HG03135 (cell line): Measurements from ENCODE around the gene ANKRD44.

Experiments
- ATAC-seq: cut with Tn5 transposase; IDR thresholded peaks from one replicate; pipeline ENCODE4 v1.9.1; 2021; ENCODE audit warnings: mild to moderate bottlenecking, moderate library complexity; ENCODE audit not compliant: unreplicated experiment

Gene ANKRD44

DNA sequence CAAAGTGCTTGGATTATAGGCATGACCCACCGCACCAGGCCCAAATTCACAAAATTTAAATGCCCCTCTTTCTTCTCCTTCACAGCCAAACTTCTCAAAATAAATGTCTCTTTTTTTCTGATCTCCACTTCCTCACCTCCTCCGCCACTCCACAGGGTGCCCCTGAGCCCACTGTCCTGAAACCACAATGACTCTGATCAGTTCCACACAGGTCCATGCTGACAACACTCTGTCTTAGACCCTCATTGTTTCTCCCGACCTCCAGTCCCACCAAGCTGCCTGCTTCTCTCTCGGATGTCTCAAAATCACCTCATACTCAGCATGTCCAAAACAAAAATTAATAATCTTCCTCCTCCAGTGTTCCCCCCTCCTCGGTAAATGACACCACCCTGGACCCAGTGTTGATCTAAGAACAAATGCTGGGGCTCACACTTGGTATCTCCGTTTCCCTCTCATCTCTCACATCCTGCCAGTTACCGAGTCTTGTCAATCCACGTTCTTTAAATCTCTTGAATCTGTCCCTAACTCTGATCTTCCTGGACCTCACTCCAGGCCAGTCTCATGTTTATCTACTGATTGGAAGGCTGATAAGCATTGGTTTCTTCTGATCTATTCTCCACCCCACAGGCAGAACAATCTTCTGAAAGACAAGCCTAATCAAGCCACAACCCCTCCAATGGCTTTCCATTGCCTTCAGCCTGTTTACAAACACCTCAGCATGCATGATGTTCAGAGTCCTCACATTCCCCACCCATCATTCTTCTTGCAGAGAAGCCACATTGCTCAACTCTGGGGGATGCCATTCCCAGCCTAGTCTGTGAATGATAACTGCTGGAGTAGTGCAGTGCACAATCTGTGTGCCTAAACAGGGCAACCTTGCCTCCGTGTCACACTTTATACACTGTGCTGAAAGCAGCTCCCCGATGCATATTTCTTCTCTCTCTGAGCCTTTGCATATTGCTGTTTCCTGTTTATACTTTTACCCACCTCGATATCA lies 12.4 kb upstream of the ANKRD44 start:
- peak; percentile 40 for ATAC-seq

DNA sequence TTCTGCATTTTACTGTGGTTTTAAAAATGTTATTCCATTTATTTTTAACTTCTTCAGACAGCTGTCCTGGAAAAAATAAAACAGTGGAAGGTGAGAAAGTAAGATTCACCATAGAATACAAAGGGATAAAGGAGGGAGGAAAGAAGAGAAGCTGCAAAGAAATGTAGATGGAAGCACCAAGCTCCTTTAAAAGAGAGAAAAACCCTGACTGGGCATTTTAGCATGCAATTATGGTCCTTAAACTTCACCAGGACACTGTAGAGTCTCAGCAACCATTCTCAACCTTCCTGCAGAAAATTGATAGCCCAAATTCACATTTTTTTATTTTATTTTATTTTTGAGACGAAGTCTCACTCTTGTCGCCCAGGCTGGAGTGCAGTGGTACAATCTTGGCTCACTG lies 11.6 kb upstream of the ANKRD44 start:
- no peak for ATAC-seq

GRCh38 chr2:197315371-197315770 lies 4.8 kb upstream of the ANKRD44 start:
- ATAC-seq = no peak

DNA sequence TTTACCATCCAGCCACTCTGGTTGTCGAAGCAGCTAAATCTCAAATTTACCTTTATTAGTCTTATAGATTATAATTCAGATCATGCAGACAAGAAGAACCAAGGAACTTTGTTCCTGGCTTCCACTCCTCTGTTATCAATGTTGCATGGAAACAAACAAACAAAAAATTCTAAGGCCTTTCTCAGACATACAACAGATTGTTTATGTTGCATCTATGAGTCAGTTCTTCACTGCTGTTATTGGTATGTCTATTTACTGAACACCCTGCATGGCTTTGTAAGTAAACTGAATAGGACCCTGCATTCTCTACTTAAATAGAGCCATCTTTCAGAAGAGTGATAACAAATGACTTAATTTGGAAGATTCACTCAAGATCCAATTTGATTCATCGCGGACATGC lies 1.6 kb upstream of the ANKRD44 start:
- no peak for ATAC-seq

DNA sequence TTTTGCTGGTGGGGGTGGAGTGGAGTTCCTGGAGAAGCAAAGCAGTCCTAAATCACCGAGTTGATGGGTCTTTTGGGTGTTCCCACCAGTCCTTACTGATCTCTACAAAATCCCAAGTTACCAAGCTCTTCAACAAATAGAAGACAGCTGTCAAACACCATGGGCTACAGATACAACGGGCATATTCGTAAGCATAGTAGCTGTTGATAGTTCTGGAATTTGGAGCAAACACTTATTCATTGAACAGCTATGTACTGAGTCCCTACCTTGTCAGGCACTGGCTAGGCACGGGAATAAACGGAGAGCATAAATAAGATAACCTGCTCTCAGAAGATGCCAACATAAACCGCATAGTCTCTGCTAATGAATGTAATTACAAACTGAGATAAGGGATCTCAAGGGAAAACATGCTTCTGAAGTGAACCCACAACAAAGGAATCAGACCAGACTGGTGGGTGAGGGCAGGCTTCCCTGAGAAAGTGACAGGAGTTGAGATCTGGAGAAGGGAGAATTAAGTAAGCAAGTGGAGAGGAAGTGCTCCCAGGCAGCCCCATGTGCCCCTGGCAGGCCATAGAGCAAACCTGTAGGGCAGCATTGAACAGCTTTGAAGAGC lies 947 bp upstream of the ANKRD44 start:
- no peak for ATAC-seq

GRCh38 chr2:197310987-197311420 lies 424 bp upstream of the ANKRD44 start:
- no peak for ATAC-seq

GRCh38 chr2:197309691-197310231 lies 819 bp downstream of the ANKRD44 start:
- ATAC-seq = no peak

GRCh38 chr2:197308996-197309690 lies 1.4 kb downstream of the ANKRD44 start:
- no peak for ATAC-seq

DNA sequence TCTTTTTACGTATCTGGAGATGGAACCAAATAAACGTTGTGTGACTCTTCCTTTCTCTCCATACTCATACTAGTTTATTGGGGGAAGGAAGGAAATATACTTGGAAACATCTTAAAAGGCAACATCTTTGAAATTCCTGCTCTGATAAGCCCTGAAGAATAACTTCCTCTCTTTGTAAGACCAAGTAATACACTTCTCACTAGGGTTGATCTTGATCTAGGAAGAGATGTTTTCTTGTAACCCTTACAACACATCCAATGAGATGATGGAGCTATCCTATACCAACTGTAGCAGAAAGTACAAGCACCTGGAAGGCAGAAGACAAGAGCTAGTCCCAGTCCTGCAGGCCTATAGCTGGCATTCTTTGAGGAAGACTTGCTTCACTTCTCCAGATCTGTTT lies 2.0 kb downstream of the ANKRD44 start:
- no peak for ATAC-seq

GRCh38 chr2:197307933-197308521 lies 2.6 kb downstream of the ANKRD44 start:
- ATAC-seq = no peak

DNA sequence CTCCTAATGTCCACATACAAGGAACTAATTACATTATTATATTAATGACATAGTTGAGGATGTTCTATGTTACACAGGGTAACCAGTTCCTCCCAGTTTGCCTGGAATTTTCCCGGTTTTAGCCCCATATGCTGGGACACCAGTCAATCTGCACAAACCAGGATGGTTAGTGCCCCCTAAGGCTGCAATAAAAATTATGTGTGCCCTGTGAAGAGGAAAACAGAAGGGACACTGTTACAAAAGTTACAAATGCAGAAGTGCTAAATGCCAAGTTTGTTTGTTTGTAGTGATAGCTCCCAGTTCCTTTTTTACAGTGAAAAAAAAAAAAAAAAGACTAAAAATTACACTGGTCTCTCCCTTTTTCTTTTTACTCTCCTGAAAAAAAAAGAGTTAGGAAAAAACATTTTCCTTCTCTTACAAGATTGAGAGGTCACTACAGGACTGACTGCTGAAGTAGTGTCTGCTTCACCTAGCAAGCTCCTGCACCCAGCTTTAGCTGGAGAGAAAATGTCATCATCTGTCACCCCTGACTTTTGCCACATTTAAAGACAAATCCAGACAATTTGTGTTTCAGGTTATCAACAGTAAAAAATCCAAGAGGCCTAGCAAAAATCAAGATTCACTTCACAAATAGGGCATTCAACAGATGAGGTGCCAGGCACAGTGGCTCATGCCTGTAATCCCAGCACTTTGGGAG lies 3.2 kb downstream of the ANKRD44 start:
- no peak for ATAC-seq

DNA sequence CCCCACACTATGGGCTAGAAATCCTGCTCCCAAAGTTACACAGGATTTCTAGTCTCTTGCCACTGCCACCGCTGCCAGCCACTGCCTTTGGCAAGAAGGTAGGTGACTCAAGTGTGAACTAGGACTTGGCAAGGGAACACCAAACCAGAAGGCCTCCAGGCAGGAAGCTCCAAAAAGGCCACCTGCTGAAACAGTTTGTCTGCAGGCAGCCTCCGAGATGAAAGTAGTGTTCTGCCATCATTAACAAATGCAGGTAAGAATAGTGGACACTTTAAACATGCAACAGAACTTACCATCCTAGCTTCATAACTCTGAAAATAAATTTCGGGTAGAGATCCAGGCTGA lies 3.9 kb downstream of the ANKRD44 start:
- no peak for ATAC-seq

DNA sequence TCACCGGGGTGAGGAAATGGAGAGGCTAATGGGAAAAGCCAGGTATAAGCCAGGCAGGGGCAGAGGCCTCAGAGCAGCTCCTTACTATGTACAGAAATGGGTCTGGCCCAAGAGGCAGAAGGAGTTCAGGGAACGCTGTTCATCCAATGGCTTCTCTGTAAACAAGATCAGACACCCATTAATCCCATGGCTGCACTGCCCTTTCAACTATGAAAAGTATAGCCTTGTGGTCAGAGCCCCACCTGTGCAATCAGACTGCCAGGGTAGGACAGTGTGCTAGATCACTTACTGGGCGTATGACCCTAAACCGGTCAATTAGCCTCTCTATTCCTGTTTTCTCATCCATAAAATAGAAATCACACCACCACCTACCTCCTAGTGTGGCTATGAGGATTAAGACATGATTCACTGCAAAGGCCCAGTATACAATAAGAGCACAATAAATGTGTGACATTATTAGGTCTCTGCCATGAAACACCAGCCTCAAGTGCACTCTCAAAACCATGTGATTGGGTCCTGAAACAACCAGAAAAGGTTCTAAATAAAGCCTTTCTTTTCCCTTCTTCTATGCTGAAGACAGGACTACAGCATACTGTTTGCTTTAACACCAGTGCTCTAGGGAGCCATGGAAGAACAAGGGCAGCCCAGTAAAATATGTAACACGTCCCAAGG lies 4.4 kb downstream of the ANKRD44 start:
- ATAC-seq = no peak

DNA sequence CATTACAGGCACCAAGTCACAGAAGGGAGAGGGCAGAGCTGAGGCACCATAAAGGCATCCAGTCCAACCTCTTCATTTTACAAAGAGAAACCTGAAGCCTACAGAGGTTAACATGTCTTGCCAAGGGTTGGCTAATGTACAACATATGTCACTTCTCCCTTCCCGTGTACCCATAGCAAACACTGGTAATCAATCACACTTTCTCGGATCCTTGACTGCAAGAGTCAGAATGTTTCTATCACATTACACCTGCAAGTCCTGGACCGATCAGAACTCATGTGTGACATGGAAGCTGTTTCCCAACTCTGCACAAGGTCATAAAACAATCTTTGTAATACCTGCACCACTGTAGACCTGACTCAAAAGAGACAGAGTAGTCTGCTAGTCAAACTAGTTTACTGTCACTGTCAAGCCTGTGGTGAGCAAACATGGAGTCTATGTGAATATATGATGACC lies 6.0 kb downstream of the ANKRD44 start:
- ATAC-seq = peak; percentile 30

DNA sequence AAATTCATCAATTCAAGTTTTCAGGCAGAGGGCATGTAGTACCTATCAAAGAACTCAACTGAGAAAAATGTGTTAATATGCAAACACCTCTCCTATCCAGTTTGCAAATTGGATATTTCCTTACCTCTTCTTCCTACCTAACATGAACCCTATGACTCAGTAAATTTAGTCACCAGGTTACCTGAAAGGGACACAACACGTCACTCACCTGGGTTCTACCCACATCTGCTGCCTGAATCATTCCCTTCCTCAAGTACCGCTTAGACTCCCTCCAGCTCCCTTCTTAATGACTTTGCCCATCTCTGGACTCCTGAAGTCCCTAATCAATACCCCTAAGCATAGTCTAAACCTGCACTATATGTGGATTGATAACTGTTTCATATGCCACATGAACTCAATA lies 10.4 kb downstream of the ANKRD44 start:
- no peak for ATAC-seq

DNA sequence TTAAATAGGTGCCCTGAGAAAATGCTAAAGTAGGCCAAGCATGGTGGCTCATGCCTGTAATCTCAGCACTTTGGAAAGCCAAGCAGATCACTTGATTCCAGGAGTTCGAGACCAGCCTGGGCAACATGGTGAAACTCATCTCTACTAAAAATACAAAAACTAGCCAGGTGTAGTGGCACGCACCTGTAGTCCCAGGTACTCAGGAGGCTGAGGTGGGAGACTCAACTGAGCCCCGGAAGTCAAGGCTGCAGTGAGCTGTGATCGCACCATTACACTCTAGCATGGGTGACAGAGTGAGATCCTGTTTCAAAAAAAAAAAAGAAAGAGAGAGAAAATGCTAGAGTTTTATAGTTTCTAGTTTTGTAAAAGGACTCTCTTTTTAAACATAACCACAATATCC lies 12.0 kb downstream of the ANKRD44 start:
- ATAC-seq = no peak

DNA sequence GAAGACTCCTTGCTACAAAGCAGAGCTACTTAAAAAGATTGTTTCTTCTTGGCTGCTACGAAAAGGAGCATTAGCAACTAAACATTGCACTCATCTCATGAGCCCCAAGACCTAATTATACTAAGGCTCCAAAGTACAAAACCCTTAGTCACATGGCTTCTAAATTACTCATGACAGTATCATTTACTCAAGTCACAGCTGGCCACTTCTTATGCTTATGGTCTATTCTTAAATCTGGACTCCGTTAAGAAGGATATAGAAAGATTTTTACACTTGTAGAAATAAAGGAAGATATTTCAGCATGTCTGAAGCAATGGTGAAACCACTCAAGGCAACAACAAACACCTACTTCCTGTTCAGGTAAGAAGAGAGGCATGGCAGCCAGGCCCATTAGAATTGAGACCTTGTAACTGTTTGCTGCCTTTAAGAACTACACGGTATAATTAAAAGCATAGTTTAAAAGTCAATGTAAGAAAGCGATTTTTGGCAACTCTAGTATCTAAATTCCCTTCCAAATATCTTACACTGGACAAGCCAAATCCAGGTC lies 12.7 kb downstream of the ANKRD44 start:
- ATAC-seq = no peak

GRCh38 chr2:197297266-197297665 lies 13.3 kb downstream of the ANKRD44 start:
- no peak for ATAC-seq

DNA sequence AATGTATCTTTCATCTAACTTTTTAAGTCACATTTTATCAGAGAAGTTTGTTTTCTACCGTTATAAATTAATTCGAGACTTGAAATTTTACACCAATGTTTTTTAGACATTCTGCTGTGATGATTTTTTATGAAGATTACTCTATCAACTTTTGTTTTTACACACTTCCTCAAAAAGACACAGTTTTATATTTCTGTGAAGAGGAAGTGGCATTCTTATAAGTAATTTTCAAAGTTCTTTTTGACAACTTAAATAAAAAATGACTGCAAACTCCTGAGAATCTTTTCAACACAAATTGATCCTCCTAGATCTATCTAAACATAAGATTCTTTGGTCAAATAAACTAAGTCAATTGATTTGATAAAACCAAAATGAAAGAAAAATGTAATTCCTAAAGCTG lies 13.7 kb downstream of the ANKRD44 start:
- ATAC-seq = no peak

- peak; percentile 47 for ATAC-seq
Observed at GRCh38 chr2:197294260-197294659, 16.3 kb downstream of the ANKRD44 start.
